HG03432 (cell line): ENCODE results near the gene ILDR1.
A peak's percentile ranks its signal among the peaks of the same experiment; 100 is the strongest.

ENCODE experiments used
- ATAC-seq: cut with Tn5 transposase; IDR thresholded peaks from one replicate; pipeline ENCODE4 v1.9.1; 2021; ENCODE audit warnings: mild to moderate bottlenecking, moderate library complexity; ENCODE audit not compliant: unreplicated experiment

Gene ILDR1

GRCh38 chr3:121995161-121996137 lies 26.6 kb downstream of the ILDR1 start:
- ATAC-seq, result peak; percentile 33

DNA sequence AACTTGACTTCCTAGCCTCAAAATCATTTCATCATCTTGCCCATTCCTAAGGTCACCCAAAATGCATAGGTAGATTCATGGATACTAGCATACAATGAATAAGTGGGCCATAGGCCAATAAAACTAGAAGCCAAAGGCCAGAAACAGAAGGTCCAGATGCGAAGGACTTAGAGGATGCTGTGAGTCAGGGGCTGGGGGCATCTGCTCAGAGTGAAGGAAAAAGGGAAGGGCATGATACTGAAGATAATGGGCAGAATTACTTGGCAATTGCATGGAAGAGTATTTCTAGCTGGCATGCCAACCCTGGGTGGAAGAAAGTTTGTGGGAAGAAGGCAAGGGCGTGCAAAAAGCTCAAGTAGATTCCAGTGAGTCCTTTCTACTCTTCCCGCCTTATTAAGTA lies 27.5 kb downstream of the ILDR1 start:
- ATAC-seq, result no peak

DNA sequence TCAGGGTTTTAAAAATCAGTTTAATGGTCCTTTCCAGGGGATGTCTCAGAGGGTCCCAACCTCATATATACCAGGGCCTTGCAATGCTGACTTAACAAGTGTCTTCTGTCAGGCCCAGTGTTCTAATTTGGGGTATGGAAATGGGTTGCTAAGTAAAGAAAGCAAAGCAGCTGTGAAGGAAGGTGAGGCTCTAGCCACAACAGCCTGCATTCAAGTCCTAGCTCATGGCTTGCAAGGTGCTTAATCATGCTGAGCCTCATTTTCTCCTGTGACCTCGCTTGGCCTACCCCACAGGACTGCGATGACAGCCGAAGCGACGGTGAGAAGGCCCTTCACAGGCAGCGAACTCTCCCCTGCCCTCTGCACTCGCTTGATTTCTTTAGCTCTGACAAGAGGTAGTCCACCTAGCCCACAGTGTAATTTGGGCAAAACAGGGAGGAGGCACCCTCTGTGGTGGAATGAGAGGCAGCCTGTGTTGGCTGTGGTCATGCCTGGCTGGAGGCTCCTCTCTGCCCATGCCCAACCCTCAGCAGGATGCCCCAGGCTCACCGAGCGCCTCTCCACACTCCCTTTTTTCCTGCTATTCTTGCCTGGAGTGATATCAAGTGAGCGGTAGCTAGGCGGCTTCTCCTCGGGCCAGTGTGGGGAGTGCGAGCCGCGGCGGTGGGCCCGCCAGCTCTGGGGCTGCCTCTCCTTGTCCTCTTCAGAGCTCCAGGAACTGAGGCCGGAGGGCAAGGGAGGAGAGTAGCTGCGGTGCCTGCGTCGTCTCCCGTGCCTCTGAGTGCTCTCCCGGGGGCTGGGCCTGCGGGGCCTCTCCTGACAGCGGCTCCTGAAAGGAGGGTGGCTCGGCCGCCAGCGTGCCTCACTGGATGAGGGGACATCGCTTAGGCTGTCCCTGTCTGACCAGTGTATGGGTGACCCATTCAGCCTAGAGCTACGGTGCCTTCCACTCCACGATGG lies 29.2 kb downstream of the ILDR1 start:
- peak; percentile 69 for ATAC-seq

DNA sequence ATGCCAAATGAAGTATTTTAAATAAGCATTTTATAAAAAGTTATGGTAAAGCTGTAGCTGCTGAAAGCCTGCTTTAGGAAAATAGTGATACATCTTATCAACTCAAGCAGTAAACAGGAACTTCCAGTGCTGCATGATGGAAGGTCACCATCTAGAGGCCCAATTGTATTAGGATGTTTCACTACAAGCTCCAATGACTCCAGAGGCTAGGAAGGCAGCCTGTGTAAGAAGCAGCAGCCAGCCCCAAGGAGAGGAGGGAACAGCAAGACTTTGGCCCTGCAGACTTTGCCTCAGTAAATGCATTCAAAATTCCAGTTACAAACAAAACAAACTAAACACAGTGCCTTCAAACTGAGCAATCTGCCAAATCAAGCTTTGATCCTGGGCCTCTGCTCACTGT lies 32.1 kb downstream of the ILDR1 start:
- ATAC-seq, result no peak

DNA sequence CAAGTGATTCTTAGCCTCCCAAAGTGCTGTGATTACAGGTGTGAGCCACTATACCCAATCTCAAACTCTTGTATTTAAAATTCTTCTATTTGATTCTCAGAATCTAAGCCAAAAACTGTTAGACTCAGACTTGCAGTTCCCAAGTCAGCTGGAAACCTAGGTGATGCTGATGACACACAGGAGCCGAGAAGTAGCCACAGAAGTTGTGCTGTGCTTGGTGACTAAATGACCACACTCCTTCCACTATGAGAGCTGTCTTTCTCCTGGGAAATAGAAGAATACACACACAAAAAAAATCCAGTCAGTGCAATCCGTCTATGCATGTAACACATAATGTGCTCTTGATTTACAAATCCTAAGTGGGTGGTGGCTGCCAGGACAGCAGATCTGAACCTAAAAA lies 33.9 kb downstream of the ILDR1 start:
- no peak for ATAC-seq

- no peak for ATAC-seq
Measured at GRCh38 chr3:121985846-121986245, 36.2 kb downstream of the ILDR1 start.

DNA sequence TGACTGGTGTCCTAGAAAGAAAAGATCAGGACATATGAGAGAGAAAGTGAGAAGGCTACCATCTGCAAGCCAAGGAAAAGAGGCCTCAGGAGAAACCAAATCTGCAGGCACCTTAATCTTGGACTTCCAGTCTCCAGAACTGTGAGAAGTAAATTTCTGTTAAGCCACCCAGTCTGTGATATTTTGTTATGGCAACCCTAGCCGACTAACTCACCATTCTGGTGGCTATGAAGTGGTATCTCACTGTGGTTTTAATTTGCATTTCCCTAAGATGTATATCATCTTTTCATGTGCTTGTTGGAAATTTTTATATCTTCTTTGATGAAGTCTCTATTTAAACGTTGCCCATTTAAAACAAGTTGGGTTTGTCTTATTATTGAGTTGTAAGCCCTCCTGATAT lies 40.6 kb downstream of the ILDR1 start:
- ATAC-seq, result no peak

GRCh38 chr3:121980450-121980796 lies 41.6 kb downstream of the ILDR1 start:
- peak; percentile 28 for ATAC-seq

GRCh38 chr3:121979734-121980449 lies 42.2 kb downstream of the ILDR1 start:
- ATAC-seq, result peak; percentile 78

- no peak for ATAC-seq
Measured at GRCh38 chr3:121979246-121979645, 42.8 kb downstream of the ILDR1 start.

DNA sequence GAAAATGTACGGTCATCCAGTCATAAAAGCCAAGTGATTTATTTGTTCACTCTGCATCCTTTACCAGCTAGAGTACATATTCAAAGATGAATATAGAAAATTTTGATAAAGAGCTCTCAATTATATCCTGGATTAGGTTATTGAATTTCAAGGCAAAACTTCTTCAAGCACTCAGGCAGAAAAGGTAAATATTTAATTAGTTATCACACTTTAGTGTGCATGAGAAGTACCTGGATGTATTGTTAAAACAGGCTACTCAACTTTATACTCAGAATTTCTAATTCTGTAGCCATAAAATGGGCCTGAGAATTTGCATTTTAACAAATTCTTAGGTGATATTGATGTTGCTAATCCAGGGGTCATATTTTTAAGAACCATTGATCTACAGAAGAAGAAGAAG lies 45.3 kb downstream of the ILDR1 start:
- no peak for ATAC-seq

DNA sequence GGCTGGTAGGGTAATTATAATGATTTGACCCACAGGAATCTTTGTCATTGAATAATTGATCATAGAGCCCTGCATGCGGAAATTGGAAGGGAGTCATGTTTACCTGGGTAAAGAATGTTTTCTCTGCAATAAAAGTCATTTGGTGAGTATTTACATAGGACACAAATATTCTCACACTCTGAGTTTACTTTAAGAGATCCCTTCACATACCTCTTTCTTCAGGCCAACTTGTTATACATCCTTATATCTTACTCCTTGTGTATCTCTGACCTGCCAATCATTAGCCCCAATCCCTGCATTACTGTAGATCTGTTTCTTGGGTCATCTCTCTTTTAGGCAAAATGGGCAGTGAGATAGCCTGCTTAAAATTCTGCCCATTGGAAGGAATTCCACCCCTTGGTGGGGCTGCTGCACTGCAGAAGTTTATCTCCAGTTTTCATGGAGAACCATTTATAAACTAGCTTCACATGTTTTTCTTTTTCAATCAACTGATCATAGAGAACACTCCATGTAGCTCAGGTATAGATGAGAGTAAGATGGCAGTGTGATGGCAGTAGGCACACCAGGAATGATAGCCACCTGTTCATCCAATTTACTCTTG lies 46.2 kb downstream of the ILDR1 start:
- no peak for ATAC-seq

GRCh38 chr3:121974601-121975111 lies 47.4 kb downstream of the ILDR1 start:
- no peak for ATAC-seq

GRCh38 chr3:121970047-121970446 lies 52.0 kb downstream of the ILDR1 start:
- no peak for ATAC-seq

DNA sequence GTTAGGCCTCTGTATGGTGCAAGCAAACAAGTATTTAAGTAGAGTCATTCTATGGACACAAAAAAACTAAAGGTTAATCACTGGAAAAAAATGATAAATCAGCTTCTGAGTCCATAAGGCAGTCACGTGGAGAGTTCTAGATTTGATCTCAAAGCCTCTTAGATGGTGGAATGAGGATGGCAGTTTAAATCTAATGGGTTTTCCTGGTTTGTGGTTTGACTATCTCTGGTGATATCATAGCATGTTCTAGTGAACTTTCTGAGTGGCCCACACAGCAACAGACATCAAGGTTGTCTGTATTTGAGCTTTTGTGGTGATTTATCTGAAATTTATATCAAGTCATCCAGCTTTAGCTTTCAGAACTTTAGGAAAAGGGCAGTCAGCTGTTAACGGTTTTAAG lies 52.4 kb downstream of the ILDR1 start:
- ATAC-seq, result no peak

- no peak for ATAC-seq
Measured at GRCh38 chr3:121963608-121964007, 58.4 kb downstream of the ILDR1 start.

- ATAC-seq, result no peak
Measured at GRCh38 chr3:121962443-121962842, 59.6 kb downstream of the ILDR1 start.

- ATAC-seq, result no peak
Measured at GRCh38 chr3:121961283-121961682, 60.8 kb downstream of the ILDR1 start.

- ATAC-seq, result no peak
Measured at GRCh38 chr3:121958801-121959200, 63.2 kb downstream of the ILDR1 start.

DNA sequence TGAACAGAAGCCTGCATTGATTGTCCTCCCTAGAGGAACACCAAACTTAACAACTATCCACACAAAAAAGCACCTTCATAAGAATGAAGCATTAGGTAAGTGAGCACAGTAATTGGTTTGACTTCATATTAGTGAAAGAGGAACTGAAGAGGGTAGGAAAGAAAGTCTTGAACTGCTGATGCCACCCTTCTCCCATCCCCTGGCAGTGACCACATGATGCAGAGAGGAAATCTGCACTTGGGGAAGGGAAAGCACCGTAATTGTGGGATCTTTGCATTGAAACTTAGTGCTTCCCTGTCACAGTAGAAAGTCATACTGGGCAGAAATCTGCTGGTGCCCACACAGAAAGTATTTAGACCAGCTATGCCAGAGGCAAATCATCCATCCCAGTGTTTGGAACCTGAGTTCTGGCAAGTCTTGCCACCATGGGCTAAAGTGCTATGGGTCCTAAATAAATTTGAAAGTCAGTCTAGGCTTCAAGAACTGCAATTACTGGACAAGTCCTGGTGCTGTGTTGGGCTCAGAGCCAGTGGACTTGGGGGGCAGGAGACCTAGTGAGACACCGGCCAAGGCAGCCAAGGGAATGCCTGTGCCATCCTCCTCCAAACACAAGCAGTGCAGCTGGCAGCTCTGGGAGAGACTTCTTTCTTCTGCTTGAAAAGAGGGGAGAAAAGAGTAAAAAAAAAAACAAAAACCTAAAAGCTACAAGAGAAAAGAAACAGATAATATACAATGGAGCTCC lies 64.2 kb downstream of the ILDR1 start:
- peak; percentile 87 for ATAC-seq
